GM21619 (cell line): ENCODE measurements around the gene CSTF3.
"Not testable (repeated sequence)": the region's sequence is repeated elsewhere in the genome, so short reads cannot be mapped to it uniquely, and the experiment has no call there.

ENCODE experiments used
- ATAC-seq: cut with Tn5 transposase; IDR thresholded peaks from one replicate; pipeline ENCODE4 v1.9.1; 2021; ENCODE audit not compliant: unreplicated experiment

CSTF3 gene

DNA sequence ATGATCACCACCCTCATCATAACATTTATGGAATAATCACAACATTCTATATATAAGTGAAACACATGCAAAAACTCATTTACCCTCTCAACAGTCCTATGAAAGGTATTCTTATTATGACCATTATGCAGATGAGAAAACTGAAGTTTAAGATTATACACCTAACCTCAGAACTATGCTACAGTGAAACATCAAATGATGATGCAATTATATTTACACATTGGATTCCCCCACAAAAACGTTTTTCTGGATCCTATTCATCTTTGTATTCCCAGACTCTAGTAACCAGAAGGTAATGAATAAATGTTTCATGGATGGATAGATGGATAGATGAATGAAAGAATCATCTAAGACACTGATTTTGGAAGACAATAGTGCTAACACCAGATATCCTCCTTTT lies 67.1 kb downstream of the CSTF3 start:
- ATAC-seq, result no peak

DNA sequence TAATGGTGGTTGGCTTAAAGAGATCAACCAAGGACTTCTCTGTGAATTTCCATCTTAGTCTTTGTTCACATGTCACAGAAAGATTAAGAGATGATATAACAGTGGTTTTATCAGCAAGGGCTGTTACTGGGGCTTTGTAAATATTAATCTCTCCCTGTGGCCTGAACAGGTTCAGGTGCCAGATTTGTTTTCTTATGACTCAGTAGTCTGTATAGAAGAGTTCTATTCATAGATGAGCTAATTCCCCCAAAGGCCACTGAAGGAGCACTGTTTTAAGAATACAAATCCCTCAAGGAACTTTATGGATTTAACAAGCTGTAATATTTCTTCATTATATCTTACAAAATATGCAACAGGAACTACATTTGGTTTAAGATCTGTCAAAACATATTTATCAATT lies 71.5 kb downstream of the CSTF3 start:
- ATAC-seq, result no peak

DNA sequence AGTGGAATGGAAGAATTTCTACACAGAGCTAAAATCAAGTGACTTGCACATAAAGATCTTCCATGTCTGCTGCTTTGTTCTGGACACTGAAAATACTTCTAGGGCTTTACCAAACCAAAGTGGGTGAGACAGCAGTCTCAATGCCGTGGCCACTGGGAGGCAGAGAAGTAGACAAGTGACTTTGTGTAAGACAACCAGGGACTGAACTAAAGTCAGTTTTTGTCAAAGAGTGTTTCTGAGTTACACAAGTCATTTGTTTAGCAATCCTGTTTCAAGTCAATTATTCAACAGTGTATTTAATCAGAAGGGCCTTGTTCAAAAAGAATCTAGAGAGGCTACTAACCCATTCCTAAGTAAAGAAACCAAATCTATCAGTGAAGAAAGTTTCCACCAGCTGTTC lies 75.3 kb downstream of the CSTF3 start:
- no peak for ATAC-seq

DNA sequence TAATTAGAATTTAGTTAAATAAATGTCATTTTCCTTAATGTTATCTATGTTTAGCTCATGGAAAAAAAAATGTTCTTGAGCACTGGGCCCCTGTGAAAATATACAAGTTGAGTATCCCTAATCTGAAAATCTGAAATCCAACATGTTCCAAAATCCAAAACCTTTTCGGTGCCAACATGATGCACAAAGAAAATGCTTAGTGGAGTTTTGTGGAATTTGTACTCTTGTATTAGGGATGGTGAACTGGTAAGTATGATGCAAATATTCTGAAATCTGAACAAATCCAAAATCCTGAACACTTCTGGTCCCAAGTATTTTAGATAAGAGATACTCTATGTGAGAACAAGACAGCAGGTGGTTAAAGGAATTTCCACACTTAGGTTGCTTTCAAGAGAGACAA lies 77.4 kb downstream of the CSTF3 start:
- ATAC-seq, result no peak

DNA sequence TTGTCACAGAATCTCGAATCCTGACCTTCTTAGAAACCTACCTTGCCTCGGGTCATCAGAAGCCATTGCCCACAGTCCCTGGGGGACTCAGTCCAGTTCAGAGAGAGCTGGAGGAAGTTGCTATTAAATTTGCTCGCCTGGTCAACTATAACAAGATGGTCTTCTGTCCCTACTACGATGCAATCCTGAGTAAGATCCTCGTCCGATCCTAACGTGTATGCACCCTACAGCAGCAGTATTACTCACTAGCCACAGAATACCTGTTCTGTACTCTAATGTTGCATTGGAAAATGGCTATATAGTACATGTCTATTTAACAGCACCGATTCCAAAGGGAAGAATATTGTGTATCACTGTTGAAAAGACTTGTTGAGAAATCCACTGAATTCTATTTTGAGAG lies 88.8 kb downstream of the CSTF3 start:
- no peak for ATAC-seq

GRCh38 chr11:33068611-33069340 lies 92.5 kb downstream of the CSTF3 start:
- no peak for ATAC-seq

DNA sequence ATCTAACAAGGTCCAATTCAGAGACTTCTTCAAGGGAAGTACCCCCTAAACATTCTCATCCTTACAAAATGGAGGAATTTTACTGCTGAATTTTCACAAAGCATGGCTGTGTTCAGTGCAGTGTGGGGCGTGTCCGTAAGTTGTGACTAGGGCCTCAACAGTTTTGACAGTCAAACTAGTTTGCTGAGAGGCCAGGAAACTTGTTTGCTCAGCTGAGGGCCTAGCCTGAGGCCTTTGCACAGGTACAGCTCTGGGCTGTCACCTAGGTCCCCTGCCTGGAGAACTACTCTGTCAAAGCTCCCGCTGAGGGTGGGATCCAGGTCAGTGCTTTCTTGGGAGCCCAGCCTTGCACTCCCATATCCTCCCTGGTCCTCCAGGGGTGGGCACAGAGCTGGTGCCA lies 94.0 kb downstream of the CSTF3 start:
- ATAC-seq, result no peak

GRCh38 chr11:33065445-33066178 lies 95.7 kb downstream of the CSTF3 start:
- peak; percentile 38 for ATAC-seq

DNA sequence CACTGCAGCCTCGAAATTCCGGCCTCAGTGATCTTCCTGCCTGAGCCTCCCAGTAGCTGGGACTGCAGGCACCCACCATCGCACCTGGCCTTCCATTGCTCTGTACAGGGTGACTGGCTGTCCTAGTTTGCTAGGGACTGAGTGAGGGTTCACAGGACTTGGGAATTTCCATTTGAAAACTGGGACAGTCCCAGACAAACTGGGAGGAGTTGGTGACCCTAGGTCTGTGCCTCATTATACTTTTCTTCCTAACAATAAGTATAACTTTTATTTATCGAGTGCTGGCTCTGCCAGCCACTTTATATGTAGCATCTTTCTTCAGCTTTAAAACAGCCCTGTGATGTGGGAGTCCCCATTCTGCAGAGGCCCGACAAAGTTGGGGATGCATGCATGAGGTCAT lies 96.4 kb downstream of the CSTF3 start:
- no peak for ATAC-seq

DNA sequence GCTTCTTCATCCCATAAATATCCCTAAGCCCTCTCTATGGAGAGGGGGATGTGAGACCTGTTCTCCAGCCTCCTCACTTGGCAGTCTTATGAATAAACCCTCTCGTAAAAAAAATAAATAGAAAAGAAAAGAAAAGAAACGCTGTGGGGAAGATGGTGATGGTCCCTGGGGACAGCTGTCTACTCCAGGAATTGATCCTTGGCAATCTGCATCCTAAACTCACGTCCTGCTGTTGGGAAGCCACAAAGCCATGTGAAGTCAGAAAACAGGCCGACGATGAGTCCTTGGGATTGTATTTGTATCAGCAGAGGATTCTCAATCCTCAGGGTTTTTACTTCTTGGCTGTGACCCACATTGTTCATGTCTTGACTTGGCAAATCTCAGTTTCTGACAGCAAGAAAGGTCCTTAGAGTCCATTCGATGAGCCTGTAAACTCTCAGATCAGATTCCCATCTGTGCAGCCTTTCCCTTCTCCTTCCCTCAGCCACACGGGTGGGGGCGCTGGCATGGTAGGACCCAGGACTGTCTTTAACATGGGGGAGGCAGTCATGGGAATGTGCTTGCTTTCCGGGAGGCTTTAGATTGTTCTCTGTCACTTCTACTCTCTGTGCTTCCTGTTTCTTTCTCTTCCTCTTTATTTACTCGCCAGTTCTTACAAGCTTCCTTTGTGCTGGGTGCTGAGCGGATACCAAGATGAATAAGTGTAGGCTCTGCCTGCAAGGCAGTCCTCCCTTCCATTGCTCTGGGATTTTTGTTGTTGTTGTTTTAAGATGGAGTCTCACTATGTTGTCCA lies 97.1 kb downstream of the CSTF3 start:
- no peak for ATAC-seq

GRCh38 chr11:33063326-33063881 lies 97.9 kb downstream of the CSTF3 start:
- ATAC-seq, result peak; percentile 49

DNA sequence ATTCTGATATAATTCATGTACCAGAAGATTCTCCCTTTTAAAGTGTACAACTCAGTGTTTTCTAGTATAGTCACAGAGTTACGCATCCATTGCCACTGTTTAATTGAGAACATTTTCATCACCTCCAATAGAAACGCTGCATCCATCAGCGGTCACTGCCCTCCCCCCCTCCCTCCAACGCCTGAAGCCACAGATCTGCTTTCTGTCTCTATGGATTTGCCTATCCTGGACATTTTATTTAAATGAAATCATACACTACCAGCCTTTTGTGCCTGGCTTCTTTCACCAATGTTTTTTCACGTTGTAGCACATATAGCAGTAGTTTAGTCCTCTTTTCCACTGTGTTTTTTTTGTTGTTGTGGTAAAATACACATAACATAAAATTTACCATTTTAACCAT lies 99.1 kb downstream of the CSTF3 start:
- no peak for ATAC-seq

- no peak for ATAC-seq
These were observed 101.0 kb downstream of the CSTF3 start for GRCh38 chr11:33060271-33060670.

DNA sequence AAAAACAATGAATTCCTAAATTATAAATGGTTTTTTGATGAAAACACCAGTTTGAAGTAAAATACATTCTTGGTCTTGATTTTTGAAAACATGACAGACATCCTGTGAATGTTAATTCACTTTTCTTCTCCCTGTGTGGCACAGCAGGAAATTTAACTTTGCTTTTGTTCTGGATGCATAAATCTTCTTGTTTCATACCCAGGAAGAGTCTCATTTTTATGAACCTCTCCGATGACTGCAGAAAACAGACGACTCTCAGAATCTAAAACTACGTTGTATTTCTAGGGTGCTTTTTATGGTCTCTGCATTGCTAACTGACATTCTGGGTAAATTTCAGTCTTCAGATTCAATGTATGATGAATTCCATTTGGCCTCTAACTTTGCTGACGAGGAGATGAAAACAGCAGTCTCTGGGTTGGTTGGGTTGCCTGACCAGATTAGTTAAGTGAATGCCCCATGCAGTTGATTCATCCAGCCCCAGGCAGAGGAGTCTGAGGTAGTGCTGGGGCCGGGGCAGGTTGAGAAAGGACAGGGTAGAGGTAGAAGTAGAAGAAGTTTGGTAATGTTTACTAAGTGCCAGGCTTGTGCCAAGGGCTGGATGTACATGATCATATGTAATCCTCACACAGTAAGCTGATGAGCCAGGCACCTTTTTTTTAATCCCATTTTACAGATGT lies 101.8 kb downstream of the CSTF3 start:
- ATAC-seq, result no peak

- ATAC-seq, result no peak
These were observed 104.0 kb downstream of the CSTF3 start for GRCh38 chr11:33057284-33057683.

GRCh38 chr11:33055375-33055774 lies 105.9 kb downstream of the CSTF3 start:
- no peak for ATAC-seq

DNA sequence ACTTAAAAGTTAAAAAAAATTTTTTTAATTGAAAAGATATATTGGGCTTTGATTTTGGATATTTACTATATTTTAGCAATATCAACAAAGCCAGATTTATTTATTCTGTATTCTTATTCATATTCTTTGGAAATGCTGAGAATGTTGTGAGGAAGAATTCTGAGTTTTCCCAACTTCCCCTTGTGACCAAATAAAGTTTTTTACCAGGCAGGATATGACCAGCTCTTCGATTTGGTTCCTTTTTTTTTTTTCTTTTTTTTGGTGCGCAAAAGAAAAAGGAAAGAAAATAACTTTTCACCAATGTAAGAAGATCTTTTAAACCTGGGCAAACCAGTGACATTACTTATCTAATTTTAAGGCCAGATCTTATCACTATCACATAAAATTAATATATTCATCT lies 109.0 kb downstream of the CSTF3 start:
- no peak for ATAC-seq

DNA sequence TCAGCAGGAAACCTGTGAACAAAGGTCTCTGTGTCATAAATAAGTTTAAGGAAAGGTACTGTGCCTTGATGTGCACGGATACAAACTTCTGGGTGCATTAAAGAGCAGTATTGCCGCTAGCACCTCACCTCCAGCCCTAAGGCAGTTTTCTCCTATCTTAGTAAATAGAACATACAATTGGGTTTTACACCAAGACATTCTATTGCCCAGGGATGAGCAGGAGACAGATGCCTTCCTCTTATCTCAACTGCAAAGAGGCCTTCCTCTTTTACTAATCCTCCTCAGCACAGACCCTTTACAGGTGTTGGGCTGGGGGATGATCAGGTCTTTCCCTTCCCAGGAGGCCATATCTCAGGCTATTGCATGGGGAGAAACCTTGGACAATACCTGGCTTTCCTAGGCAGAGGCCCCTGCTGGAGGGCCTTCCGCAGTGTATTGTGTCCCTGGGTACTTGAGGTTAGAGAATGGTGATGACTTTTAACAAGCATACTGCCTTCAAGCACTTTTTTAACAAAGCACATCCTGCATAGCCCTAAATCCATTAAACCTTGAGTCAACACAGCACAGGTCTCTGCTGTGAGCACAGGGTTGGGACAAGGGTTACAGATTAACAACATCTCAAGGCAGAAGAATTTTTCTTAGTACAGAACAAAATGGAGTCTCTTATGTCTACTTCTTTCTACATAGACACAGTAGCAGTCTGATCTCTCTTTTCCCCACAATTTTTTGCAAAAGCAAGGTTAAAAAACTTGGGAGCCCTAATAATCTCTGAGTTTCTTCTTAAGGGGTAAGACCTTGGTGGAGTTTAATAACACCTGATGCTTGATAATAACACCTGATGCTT lies 111.5 kb downstream of the CSTF3 start:
- ATAC-seq, result not testable (repeated sequence)

GRCh38 chr11:33048701-33049100 lies 112.6 kb downstream of the CSTF3 start:
- ATAC-seq, result not testable (repeated sequence)
